ENCODE measurements around the gene TTC6.

DNA sequence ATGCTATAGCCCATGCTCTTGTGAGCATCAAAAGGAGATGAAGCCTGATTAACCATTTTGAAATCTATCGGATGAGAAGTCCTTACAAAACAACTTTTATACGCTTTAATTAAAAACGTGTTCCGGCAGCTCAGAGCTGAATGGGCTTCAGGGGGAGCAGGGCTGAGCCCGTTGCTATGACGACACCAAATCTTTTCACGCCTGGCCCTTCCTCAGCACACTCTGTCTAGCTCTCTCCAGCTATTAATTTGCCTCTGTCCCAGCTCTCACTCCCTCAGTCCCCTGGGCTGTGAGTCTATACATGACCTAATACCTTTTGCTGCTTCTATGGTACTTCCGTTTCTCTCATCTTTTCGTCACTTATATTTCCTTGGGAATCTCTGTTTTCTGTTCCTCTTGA lies 16.2 kb upstream of the TTC6 start:
- TF ChIP-seq SMC3 (IDR thresholded peaks at IDR 0.05; ENCODE audit: low read depth, low read length) = no peak
- no peak for TF ChIP-seq CTCF (conservative IDR thresholded peaks at IDR 0.05; ENCODE audit: low read depth, low read length)
- no peak for TF ChIP-seq POLR2A (IDR thresholded peaks at IDR 0.05; ENCODE audit: low read depth, low read length)
- no peak for TF ChIP-seq CHD1 (IDR thresholded peaks at IDR 0.05; ENCODE audit: low read depth, low read length)
- no peak for TF ChIP-seq MAZ (IDR thresholded peaks at IDR 0.05; ENCODE audit: borderline replicate concordance, low read depth, low read length)
- TF ChIP-seq MAFK (IDR thresholded peaks at IDR 0.05; ENCODE audit: low read depth, low read length) = no peak
- TF ChIP-seq RAD21 (IDR thresholded peaks at IDR 0.05; ENCODE audit: low read length) = no peak
- TF ChIP-seq BHLHE40 (IDR thresholded peaks at IDR 0.05; ENCODE audit: low read depth, low read length) = no peak
- TF ChIP-seq USF2 (IDR thresholded peaks at IDR 0.05; ENCODE audit: low read depth, low read length) = no peak

Measured in IMR-90 (cell line).